Measurements from ENCODE around the gene ADH1C. TPM values are rescaled to one million over a fixed set of nuclear protein-coding genes. Genes with fewer than 3 reads are reported as not detected.

The ADH1C gene
- total RNA-seq, 2 experiments from 2014 or later = not detected

- ChIA-PET CTCF (interaction anchor here (0.6 kb wide), 1 partner anchor 12 kb away, joined by 3 read pairs; no protein-coding TSS in a partner anchor), POLR2A (no interaction called here)
- TF ChIP-seq, protein P1, sequence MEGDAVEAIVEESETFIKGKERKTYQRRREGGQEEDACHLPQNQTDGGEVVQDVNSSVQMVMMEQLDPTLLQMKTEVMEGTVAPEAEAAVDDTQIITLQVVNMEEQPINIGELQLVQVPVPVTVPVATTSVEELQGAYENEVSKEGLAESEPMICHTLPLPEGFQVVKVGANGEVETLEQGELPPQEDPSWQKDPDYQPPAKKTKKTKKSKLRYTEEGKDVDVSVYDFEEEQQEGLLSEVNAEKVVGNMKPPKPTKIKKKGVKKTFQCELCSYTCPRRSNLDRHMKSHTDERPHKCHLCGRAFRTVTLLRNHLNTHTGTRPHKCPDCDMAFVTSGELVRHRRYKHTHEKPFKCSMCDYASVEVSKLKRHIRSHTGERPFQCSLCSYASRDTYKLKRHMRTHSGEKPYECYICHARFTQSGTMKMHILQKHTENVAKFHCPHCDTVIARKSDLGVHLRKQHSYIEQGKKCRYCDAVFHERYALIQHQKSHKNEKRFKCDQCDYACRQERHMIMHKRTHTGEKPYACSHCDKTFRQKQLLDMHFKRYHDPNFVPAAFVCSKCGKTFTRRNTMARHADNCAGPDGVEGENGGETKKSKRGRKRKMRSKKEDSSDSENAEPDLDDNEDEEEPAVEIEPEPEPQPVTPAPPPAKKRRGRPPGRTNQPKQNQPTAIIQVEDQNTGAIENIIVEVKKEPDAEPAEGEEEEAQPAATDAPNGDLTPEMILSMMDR (IDR thresholded peaks at IDR 0.05) = no peak
- Histone ChIP-seq H3K27ac (ENCODE audit: low read depth in 1 of 2, low read length in 2 of 2) (no peak overlapping the region), H3K27me3 (ENCODE audit: control insufficient read depth in 1 of 2, insufficient read depth in 2 of 2, low read length in 2 of 2) (peaks cover 0 to 2% of the 10 kb centered on the region in 2 experiments), H3K4me3 (ENCODE audit: low read length) (no peak overlapping the region), H3K4me1 (ENCODE audit: insufficient read depth, low read length) (no peaks in the 10 kb centered on the region), H3K36me3 (ENCODE audit: insufficient read depth, low read length) (no peaks in the 10 kb centered on the region), H3K9me3 (ENCODE audit: control insufficient read depth in 1 of 2, insufficient read depth in 1 of 2, low read length in 2 of 2) (no peaks in the 10 kb centered on the region)
- Mint-ChIP-seq H3K4me1 (ENCODE audit: low read depth) (no peaks in the 10 kb centered on the region), H3K27me3 (peaks cover 15% of the 10 kb centered on the region), H3K4me3 (no peak overlapping the region), H3K27ac (no peak overlapping the region), H3K9me3 (no peaks in the 10 kb centered on the region), H3K36me3 (ENCODE audit: low read depth) (no peaks in the 10 kb centered on the region)
- ATAC-seq (ENCODE audit: poor library complexity) = no peak
- intact Hi-C loops (cut with DNase I, micrococcal nuclease) = no loop called here
- DNase-seq = no peak
Measured at GRCh38 chr4:99389606-99390005, 37.1 kb upstream of the ADH1C start.

GRCh38 chr4:99383833-99384392 is 31.4 kb upstream of the ADH1C start:
- DNase-seq = no peak
- no peaks in the 10 kb centered on the region for H3K36me3 Mint-ChIP-seq (ENCODE audit: low read depth)
- intact Hi-C loops (cut with DNase I, micrococcal nuclease) = no loop called here
- H3K4me1 Mint-ChIP-seq (ENCODE audit: low read depth) = no peaks in the 10 kb centered on the region
- ATAC-seq (ENCODE audit: poor library complexity) = no peak
- H3K27me3 Mint-ChIP-seq = peaks cover 7% of the 10 kb centered on the region
- no peak overlapping the region for H3K4me3 Mint-ChIP-seq
- H3K9me3 Mint-ChIP-seq = no peaks in the 10 kb centered on the region
- TF ChIP-seq, protein P1 (IDR thresholded peaks at IDR 0.05) = no peak
- ChIA-PET CTCF (interaction anchor here (1.9 kb wide), 1 partner anchor 21 kb away, joined by 5 read pairs; no protein-coding TSS in a partner anchor), POLR2A (no interaction called here)
- Histone ChIP-seq H3K4me3 (ENCODE audit: low read length) (no peak overlapping the region), H3K9me3 (ENCODE audit: control insufficient read depth in 1 of 2, insufficient read depth in 1 of 2, low read length in 2 of 2) (no peaks in the 10 kb centered on the region), H3K36me3 (ENCODE audit: insufficient read depth, low read length) (no peaks in the 10 kb centered on the region), H3K27ac (ENCODE audit: low read depth in 1 of 2, low read length in 2 of 2) (no peak overlapping the region), H3K4me1 (ENCODE audit: insufficient read depth, low read length) (no peaks in the 10 kb centered on the region), H3K27me3 (ENCODE audit: control insufficient read depth in 1 of 2, insufficient read depth in 2 of 2, low read length in 2 of 2) (no peaks in the 10 kb centered on the region)
- H3K27ac Mint-ChIP-seq = no peak overlapping the region

DNA sequence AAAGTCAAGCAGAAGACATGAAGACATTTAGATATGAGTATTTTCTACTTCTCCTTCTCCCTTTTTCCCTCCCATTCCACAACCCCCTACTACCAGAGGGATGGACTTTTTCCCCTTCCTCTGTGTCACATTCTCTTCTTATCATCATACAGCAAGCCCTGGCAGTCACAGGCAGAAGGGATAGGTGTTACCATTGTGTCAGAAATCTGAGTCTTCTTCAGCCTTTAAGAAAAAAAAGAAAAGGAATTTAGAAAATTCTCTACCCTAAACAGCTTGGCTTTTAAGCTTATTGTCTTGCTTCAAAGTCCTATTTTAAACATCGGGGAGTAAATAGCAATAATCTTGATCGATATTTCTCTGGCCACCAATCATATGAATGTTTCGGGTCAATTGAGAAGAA is 30.9 kb upstream of the ADH1C start:
- ATAC-seq (ENCODE audit: poor library complexity) = no peak
- no peak overlapping the region for H3K4me3 Mint-ChIP-seq
- H3K36me3 ChIP-seq (ENCODE audit: insufficient read depth, low read length) = no peaks in the 10 kb centered on the region
- H3K27ac Mint-ChIP-seq = no peak overlapping the region
- POLR2A ChIA-PET = no interaction called here
- no peaks in the 10 kb centered on the region for H3K9me3 ChIP-seq (ENCODE audit: control insufficient read depth in 1 of 2, insufficient read depth in 1 of 2, low read length in 2 of 2)
- no peak overlapping the region for H3K4me3 ChIP-seq (ENCODE audit: low read length)
- no peak for DNase-seq
- H3K27me3 ChIP-seq (ENCODE audit: control insufficient read depth in 1 of 2, insufficient read depth in 2 of 2, low read length in 2 of 2) = no peaks in the 10 kb centered on the region
- TF ChIP-seq, protein P1 (IDR thresholded peaks at IDR 0.05) = no peak
- no peaks in the 10 kb centered on the region for H3K4me1 ChIP-seq (ENCODE audit: insufficient read depth, low read length)
- H3K27me3 Mint-ChIP-seq = peaks cover 7% of the 10 kb centered on the region
- no peaks in the 10 kb centered on the region for H3K4me1 Mint-ChIP-seq (ENCODE audit: low read depth)
- CTCF ChIA-PET = no interaction called here
- intact Hi-C loops (cut with DNase I, micrococcal nuclease) = no loop called here
- no peaks in the 10 kb centered on the region for H3K36me3 Mint-ChIP-seq (ENCODE audit: low read depth)
- H3K27ac ChIP-seq (ENCODE audit: low read depth in 1 of 2, low read length in 2 of 2) = no peak overlapping the region
- H3K9me3 Mint-ChIP-seq = no peaks in the 10 kb centered on the region

Measured in CD4-positive, alpha-beta T cell (primary cell).